ENCODE results near the gene MISP3.
"Not testable (repeated sequence)": the region's sequence is repeated elsewhere in the genome, so short reads cannot be mapped to it uniquely, and the experiment has no call there.

The MISP3 gene

DNA sequence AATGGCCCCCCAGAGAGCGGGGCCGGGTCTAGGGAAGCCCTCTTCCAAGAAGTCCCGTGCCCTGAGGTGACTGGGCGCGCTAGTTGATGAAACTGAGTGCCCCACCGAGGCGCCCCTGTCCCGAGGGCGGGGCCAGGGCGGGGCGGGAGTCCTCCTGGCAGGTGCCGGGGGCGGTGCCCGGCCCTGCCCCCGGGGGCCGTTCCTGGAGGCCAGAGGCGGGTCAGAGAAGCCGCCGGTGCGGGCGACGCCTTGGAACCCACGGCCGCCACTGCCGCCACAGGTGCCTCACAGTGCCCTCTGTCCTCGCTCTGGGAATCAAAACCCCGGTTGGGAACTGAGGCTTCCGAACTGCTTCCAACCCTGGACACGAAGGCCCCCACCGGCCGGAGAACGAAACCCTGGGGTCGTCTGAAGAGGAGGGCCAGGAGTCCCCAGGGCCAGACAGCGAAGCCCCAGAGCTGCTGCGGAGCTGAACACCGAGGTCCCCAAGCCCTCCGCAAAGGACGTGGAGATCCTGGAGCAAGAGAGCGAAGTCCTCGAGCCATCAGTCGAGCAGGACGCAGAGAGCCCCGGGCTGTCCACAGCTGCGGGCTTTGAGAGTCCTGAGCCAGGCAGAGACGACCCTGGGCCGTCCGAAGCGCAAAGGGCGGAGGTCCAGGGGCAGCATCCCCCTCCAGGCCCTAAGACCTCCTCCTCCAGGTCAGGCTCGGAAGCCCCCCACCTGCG is at the start of gene MISP3:
Gene MISP3, plus strand, starts transcription at position 252 of the 726 bp plus-strand sequence. CDS start 524 bp downstream, outside the sequence.
- DNase-seq = peak; percentile 90

DNA sequence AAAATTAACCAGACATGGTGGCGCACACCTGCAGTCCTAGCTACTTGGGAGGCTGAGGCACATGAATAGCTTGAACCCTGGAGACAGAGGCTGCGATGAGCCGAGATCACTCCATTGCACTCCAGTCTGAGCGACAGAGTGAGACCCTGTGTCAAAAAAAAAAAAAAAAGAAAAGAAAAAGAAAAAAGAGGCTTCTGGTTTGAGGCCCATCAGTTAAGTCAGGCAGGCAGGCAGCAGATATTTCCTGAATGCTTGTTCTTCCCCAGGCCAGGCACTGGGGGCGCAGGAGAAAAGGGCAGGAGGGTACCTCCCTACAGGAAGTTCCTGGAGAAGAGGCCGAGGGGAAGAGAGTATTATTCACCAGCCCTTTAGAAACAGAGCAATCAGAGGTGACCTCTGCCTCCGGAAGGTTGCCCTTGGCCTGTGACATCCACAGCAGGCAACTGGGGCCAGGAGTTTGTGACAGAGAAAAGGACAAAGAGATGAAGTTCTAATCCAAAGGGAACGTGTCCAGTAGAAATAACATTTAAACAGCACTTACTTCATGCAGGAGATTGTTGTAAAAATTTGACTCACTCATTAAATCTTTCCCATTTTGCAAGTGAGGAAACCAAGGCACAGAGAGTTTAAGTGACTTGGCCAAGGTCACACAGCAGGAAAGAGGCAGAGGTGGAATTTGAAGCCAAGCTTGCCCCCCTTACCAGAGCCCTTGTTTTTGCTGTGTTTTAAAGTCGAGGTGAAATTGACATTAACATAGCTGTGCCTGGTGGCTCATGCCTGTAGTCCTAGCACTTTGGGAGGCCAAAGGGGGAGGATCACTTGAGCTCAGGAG is 49.0 kb upstream of the MISP3 start:
- DNase-seq = peak; percentile 68

DNA sequence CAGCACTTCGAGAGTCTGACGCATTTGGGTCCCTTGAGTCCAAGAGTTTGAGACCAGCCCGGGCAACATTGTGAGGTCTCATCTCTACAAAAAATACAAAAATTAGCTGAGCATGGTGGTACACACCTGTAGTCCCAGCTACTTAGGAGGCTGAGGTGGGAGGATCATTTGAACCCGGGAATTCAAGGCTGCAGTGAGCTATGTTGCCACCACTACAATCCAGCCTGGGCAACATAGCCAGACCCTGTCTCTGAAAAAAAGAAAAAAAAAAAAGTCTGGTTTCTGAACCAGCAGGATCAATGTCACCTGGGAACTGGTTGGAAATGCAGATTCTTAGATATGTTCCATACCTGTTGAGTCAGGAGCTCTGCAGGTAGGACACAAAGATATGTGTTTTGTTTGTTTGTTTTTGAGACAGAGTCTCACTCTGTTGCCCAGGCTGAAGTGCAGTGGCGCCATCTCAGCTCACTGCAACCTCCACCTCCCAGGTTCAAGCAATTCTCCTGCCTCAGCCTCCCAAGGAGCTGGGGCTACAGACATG is 45.9 kb upstream of the MISP3 start:
- DNase-seq = not testable (repeated sequence)

DNA sequence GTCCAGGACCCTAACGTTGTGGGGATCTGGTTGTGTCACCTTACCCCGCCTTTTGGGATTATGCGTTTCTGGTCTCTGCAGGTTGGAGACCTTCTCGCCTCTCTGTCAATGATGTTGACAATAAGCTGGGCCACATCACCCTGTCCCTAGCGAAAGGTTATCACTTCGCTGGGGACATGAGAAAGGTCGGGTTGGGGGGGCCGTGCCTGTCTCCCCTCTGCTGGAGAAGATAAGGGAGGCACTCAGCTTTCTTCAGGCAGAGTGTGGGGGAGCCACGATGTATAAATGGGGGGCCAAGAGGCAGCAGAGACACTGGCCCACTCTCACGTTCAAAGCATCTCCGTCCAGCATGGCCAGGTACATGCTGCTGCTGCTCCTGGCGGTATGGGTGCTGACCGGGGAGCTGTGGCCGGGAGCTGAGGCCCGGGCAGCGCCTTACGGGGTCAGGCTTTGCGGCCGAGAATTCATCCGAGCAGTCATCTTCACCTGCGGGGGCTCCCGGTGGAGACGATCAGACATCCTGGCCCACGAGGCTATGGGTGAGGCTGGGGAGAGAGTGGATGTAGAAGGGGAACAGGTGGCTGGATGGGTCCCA is 44.6 kb upstream of the MISP3 start, which contains the start of gene RLN3:
Gene RLN3, plus strand, starts transcription at position 293 of the 595 bp plus-strand sequence. Its CDS starts 57 bp downstream, at position 350.
- no peak for DNase-seq

DNA sequence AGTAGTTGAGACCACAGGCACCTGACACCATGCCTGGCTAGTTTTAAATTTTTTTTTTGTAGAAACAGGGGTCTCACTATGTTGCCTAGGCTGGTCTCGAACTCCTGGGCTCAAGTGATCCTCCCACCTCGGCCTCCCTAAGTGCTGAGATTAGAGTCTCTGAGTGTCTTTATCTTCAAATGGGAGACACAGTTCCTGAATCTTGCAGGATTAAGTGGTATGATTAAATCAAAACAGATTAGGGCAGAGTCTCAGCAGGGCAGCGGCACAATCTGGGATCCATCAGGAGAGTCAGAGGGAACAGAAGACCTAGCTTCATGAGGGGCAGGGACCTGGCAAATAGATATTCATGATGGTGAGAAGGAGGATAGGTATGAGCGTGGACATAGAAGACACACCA is 43.7 kb upstream of the MISP3 start:
- no peak for DNase-seq

DNA sequence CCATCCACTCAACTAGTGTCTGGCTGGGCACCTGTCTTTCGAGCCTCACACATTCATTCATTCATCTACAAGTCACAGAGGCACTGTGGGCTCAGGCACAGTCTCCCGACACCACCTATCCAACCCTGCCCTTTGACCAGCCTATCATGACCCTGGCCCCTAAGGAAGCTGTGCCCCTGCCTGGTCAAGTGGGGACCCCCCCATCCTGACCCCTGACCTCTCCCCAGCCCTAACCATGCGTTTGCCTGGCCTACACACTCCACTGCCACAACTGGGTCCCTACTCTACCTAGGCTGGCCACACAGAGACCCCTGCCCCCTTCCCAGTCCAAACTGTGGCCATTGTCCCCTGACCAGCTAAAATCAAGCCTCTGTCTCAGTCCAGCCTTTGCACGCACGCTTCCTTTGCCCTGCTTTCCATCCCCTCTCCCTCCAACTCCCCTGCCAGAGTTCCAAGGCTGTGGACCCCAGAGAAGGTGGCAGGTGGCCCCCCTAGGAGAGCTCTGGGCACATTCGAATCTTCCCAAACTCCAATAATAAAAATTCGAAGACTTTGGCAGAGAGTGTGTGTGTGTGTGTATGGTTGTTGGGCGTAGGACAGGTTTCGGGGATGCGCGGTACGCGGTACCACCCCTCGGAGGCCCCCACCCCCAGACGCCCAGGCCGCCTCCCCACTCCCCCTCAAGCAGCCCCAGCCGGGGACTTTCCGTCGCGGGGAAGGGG is 41.4 kb upstream of the MISP3 start:
- no peak for DNase-seq

DNA sequence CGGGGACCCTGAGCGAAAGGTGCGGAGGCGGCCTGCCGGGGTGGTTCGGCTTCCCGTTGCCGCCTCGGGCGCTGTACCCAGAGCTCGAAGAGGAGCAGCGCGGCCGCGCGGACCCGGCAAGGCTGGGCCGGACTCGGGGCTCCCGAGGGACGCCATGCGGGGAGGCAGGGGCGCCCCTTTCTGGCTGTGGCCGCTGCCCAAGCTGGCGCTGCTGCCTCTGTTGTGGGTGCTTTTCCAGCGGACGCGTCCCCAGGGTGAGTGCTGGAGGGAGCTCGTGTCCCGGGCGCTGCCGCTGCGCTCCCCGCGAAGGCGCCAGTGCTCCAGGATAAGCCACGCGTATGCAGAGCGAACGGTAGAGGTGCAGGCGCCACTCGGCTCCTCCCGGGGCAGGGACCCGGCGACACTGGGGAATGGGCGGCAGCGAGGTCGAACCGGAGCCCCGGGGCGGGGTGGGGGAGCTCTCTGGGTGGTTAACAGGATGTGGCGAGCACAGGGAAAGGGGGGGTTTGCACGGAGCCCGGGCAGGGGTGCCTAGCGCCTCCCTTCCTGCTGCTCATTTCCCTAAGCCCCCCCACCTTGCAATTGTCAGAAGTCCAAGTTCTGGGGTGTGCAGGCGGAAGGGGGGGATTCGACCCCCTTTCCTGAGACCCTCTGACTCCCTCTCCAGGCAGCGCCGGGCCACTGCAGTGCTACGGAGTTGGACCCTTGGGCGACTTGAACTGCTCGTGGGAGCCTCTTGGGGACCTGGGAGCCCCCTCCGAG is 40.7 kb upstream of the MISP3 start, which contains the start of gene IL27RA:
Gene IL27RA, plus strand, starts transcription at position 44 of the 762 bp plus-strand sequence. Its CDS starts 111 bp downstream, at position 155.
- DNase-seq = peak; percentile 78

DNA sequence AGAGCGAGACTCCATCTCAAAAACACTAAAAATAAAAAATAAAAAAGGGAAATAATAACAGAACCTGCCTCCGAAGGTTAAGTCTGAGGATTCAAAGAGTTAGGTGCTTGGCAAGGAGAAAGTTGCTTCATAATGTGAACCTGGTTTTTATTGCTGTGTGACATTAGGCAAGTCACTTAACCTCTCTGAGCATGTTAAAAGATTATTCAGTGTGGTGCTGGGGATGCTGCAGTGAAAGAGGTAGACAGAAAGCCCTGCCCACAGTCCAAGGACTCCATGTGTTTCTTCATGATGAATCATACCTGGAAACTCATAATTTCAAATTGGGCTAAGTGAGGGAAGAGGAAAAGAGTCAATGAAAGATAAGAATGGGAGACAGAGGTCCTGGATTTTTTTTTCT is 38.6 kb upstream of the MISP3 start:
- no peak for DNase-seq

DNA sequence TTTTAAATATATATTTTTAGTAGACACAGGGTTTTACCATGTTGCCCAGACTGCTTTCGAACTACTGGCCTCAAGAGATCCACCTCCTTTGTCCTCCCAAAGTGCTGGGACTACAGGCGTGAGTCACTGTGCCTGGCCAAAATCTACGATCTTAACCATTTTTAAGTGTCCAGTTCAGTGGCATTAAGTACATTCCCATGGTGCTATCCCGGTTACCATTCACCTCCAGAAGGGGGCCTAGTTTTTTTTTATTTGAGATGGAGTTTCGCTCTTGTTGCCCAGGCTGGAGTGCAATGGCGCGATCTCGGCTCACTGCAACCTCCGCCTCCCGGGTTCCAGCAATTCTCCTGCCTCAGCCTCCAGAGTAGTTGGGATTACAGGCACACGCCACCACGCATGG is 37.4 kb upstream of the MISP3 start:
- DNase-seq = not testable (repeated sequence)

DNA sequence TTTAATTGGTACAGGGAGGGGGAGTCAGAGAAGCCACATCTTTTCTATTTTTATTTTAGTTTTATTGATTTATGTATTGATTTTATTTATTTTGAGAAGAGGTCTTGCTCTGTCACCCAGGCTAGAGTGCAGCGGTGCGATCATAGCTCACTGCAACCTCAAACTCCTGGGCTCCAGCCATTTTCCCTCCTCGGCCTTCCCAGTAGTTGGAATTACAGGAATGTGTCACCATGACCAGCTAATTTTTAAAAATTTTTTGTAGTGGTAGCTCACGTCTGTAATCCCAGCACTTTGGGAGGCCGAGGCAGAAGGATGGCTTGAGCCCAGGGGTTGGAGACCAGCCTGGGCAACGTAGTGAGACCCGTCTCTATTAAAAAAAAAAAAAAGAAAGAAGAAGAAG is 36.9 kb upstream of the MISP3 start:
- DNase-seq = no peak

DNA sequence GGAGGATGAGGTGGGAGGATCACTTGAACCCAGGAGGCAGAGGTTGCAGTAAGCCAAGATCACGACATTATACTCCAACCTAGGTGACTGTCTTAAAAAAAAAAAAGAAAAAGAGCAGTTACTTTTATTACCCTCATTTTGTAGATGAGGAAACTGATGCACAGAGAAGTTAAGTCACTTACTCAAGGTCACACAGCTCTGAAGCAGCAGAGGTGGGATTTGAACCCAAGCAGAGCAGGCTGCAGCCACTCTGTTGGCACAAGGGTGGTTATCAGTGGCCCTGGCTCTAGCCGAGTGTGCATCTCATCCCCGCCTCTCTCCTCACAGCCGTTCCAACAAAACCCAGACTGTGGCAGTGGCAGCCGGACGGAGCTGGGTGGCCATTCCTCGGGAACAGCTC is 33.4 kb upstream of the MISP3 start:
- DNase-seq = no peak

DNA sequence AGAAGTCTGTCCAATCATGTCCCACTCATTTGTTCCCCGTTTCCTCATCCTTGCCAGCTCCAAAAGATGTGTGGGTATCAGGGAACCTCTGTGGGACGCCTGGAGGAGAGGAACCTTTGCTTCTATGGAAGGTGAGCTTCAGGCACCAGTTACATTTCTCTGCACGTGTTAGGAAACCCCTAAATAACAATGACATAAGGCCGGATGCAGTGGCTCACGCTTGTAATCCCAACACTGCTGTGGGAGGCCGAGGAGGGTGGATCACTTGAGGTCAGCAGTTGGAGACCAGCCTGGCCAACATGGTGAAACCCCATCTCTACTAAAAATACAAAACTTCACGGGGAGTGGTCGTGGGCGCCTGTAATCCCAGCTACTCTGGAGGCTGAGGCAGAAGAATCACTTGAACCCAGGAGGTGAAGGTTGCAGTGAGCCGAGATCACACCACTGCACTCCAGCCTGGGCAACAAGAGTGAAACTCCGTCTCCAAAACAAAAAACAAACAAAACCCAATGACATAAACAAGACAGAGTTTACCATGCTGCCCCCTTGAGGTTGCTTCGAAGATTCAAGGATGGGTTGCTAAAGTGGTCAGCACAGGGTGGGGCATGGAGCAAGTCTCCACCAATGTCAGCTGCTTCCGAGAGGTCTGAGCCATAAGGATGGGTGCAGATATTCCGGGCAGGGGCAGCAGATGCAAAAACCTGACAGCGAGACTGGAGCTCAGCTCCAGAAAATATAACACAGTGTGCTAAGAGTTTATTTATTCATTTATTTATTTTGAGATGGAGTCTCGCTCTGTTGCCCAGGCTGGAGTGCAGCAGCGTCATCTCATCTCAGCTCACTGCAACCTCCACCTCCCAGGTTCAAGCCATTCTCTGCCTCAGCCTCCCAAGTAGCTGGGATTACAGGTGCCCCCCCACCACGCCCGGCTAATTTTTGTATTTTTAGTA is 29.7 kb upstream of the MISP3 start:
- peak; percentile 58 for DNase-seq

DNA sequence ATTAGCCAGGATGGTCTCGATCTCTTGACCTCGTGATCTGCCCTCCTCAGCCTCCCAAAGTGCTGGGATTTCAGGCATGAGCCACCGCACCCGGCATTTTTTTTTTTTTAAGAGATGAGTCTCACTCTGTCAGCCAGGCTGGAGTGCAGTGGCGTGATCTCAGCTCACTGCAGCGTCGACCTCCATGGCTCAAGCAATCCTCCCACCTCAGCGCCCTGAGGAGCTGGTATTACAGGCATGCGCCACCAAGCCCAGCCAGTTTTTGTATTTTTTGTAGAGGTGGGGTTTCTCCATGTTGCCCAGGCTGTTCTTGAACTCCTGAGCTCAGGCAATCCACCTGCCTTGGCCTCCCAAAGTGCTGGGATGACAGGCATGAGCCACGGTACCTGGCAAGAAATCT is 24.7 kb upstream of the MISP3 start:
- not testable (repeated sequence) for DNase-seq

DNA sequence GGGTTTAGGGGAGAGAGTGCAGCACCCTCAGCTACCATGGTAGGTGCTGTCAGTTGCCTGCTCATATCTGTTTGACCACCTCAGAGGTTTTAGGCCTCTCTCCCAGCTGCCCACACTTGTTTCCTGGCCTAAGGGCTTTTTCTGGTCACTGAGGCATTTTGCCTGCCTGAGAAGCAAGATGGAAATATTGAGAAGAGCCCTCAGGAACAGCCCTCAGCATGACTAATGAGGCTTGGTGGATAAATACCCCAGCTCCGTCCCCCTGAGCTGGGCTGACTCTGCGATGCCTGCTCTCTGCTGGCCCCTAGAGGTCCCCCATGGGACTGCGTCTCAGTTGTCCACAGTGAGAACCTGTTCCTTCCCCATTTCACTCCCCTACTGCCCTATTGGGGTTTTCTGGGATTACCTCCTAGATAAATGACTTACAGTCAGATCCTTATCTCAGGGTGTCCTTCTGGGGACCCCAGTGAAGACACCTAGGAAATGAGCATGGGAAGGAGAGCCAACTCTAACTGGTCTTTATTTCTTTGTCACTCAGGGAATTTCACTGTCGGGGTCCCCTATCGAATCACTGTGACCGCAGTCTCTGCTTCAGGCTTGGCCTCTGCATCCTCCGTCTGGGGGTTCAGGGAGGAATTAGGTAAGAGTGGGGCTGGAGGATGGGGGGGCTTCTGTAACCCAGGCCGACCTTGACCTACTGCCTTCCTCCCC is 24.0 kb upstream of the MISP3 start:
- peak; percentile 39 for DNase-seq

DNA sequence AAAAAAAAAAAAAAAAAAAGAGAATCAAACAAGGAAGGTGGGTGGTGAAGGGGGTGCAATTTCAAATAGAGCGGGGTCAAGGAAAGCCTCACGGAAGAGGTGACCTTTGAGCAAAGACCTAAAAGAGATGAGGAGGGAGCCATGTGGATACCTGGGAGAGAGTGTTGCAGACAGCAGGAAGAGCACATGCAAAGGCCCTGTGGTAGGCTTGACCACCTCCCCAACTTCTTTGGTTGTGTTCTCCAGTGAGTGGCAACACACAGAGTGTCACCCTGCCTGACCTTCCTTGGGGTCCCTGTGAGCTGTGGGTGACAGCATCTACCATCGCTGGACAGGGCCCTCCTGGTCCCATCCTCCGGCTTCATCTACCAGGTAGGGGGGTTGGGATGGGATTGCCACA is 22.1 kb upstream of the MISP3 start:
- no peak for DNase-seq

DNA sequence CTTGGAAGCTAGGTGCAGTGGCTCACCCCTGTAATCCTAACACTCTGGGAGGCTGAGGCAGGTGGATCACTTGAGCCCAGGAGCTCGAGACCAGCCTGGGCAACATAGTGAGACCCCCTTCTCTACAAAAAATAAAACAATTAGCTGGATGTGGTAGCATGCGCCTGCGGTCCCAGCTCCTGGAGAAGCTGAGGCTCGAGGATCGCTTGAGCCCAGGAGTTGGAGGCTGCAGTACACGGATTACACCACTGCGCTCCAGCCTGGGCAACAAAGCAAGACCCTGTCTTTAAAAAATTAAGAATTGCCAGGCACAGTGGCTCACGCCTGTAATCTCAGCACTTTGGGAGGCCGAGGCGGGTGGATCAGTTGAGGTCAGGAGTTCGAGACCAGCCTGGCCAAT is 21.6 kb upstream of the MISP3 start:
- DNase-seq = not testable (repeated sequence)

DNA sequence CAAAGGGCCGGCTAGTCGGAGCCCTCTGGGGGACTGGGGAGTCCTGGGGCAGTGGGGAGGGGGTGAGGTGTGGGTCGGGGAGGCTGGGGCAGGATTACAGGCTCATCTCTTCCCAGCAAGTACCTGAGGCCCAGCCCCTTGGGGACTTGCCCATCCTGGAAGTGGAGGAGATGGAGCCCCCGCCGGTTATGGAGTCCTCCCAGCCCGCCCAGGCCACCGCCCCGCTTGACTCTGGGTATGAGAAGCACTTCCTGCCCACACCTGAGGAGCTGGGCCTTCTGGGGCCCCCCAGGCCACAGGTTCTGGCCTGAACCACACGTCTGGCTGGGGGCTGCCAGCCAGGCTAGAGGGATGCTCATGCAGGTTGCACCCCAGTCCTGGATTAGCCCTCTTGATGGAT is 20.6 kb upstream of the MISP3 start:
- DNase-seq = no peak

DNA sequence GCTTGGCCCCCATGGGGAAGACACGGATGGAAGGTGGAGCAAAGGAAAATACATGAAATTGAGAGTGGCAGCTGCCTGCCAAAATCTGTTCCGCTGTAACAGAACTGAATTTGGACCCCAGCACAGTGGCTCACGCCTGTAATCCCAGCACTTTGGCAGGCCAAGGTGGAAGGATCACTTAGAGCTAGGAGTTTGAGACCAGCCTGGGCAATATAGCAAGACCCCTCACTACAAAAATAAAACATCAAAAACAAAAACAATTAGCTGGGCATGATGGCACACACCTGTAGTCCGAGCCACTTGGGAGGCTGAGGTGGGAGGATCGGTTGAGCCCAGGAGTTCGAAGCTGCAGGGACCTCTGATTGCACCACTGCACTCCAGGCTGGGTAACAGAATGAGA is 20.1 kb upstream of the MISP3 start:
- DNase-seq = no peak

DNA sequence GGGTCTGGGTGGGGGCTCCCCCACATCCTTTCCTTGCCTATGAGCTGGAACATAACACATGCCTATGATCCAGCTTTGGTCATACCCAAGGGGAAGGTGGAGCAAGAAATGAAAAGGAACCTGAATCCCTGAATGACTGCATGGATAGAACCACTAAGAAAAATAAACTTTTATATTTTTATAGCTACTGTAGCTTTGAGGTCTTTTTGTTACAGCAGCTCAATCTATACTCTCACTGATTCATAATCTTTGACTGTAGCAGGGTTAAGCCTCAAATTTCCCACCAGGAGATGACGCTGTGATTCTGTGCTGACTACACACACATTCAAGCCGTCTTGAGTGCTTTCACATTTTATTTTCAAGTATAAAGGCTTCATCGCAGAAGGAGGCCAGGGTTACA is 19.6 kb upstream of the MISP3 start:
- DNase-seq = no peak

DNA sequence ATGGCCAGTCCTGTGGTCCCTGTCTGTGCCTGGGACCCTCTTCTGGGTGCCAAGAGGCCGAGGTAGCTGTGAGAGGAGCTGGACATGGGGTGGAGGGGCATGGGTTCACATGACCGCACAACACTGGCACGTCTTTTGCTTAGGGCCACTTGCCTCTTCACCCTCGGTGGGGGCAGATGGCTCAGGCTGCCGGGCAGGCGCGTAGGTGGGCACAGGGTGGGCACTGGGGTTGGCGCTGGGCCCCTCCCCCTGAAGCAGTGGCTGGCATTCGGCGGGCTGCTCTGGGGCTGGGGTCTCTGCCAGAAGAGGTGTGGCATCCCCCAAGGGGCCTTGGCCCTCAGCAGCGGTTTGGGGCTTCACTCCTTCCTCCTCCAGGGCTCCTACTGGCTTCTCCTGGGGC is 19.1 kb upstream of the MISP3 start:
- no peak for DNase-seq

Measured in NCI-H146 (cell line).